NCI-H748 (cell line): ENCODE measurements around the gene ODC1.
A peak's percentile ranks its signal among the peaks of the same experiment; 100 is the strongest.

ENCODE experiments used
- DNase-seq: peaks from one replicate; lab custom pipeline; 2025; ENCODE audit not compliant: unreplicated experiment; lab: John Stamatoyannopoulos, UW

The ODC1 gene

DNA sequence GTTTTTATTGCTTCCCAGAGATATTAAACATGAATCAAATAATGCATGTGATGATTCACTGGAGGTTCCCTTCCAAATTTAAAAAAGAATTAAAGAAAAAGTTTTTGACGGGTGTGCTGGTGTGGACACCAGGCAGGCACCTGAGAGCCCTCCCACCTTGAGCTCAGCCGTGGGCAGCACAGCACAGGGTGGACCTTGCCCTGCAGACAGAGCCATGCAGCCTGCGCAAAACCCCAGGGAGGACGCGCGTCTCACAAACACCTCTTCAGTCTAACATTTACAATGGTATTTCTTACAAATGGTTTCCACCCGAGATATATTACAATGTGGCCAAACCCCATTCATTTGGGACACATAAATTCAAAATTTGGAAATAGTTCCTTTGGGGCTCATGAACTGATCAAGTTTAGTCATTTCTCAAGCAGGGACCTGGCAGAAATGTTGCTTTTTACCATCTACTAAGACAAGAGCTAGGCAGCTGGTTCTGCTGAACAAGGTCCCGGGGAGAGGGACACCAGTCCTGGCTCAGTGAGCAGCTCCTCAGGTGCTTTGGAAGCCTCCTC is 45.4 kb downstream of the ODC1 start:
- no peak for DNase-seq

DNA sequence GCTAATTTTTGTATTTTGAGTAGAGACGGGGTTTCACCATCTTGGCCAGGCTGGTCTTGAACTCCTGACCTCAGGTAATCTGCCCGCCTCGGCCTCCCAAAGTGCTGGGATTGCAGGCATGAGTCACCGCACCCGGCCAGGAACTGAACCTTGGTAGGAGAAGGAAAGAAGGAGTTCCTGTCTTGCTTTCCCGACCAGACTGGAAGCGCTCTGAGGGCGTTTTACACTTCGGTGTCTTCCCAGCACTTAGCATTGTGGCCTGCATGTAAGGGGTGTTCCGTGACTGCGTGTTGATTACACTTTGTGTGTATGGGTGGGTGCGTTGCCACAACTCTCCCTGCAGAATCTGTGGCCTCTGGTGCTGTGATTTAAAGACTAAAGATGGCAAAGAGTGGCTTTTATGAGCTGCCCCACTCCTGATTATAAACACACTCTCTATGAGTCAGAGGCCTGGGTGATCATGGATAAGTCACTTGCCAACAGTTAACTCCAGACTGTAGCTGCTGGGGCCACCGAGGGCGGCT is 46.0 kb downstream of the ODC1 start:
- DNase-seq = no peak

GRCh38 chr2:10400978-10401951 is 46.9 kb downstream of the ODC1 start:
- DNase-seq = peak; percentile 31

DNA sequence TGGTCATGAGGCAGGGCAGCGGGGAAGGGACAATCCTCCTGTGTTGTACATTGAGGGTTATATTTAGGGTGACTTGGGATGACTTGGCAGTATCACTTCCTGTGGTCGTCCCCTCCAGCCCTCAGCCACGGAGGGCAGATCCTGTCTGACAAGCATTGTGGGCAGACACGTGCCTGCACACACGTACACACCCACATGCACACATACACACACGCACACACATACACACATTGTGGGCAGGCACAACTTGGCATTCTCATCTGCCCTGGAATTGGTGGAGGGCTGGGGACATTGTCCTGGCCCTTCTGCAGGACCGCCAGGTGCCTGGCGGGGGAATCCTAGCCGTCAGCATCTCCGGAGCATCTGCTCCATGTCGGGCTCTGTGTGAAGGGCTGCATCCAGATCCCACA is 47.6 kb downstream of the ODC1 start:
- DNase-seq = no peak

DNA sequence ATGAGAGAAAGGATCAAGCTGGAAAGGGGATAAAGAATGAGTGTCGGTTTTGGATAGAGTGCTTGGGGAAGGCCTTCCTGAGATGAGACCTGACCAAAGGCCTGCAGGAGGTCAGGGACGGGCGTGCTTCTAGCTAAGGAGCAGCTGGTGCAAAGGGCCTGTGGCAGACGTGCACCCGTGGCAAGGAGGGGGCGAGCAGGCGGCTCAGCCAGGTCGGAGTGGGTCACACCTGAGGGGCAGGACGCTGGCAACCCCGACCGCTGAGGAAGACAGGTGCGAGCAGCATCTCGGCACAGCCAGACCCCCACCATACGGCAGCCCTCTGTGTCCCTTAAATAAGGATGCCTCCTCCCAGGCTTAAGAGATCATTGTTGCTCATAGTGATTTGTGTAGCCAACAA is 48.1 kb downstream of the ODC1 start:
- no peak for DNase-seq

DNA sequence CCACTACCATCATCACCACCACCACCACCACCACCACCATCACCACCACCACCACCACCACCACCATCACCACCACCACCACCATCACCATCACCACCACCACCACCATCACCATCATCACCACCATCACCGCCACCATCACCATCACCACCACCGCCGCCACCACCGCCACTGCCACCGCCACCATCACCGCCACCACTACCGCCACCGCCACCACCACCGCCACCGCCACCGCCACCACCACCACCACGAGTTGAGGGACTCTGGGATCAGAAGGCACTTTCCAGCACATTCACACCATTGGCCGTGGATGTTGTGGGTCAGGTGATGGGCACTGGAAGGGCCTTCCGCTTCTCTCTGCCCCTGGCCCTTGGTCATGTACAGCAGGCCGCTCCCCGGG is 48.8 kb downstream of the ODC1 start:
- no peak for DNase-seq

DNA sequence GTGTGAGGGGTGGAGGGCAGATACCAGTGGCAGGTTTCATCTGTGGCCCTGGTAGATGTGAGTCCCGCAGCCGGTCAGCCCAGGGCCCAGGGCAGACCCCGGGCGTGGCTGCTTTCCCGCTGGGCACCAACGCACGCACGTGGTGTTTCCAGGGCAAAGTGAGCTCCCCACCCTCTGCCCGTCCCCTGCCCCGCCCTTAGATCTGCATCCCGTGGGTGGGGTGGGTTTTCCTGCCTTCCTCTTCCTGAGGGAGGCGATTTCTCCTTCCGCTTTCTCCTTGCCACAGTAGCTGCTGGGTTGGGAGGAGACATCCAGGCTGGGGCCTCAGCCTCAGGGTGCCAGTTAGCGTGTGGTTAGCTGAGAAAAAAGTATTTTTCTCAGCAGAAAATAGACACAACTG is 49.6 kb downstream of the ODC1 start:
- DNase-seq = peak; percentile 37

- DNase-seq = no peak
These were observed 50.2 kb downstream of the ODC1 start for GRCh38 chr2:10397878-10398277.

- DNase-seq = no peak
These were observed 50.7 kb downstream of the ODC1 start for GRCh38 chr2:10397297-10397875.

GRCh38 chr2:10396464-10396863 is 51.7 kb downstream of the ODC1 start:
- no peak for DNase-seq

DNA sequence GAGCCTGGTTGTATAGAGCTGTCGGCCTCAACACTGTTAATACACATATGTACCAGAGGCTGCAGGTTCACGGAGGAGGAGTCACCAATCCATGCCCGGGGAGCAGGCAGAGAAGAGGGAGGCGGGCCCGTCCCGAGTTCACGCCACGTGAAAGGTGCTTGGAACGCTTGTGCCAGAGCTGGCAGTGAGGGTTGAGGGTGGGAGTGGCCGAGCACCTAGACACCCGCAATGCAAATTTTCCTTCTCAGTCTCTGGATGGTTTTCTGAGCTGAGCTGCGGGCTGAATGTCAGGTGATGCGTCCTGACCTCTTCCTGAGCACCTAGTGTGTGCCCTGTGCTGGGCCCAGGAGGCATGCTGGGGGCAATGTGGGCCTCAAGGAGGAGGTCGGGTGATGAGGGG is 52.2 kb downstream of the ODC1 start:
- no peak for DNase-seq

DNA sequence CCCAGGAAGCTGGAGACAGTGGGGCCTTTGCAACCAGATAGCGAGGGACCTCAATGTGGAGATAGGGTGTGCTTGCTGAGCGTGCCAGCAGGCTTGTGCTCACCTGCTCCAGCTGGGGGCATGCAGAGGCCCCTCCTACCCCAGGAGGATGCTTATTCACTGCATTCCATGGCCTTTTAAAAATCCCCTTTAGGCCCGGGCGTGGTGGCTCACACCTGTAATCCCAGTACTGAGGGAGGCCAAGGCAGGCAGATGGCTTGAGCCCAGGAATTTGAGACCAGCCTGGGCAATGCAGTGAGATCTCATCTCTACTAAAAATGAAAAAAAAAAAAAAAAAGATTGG is 54.5 kb downstream of the ODC1 start:
- no peak for DNase-seq

GRCh38 chr2:10392951-10393639 is 55.0 kb downstream of the ODC1 start:
- DNase-seq = no peak

DNA sequence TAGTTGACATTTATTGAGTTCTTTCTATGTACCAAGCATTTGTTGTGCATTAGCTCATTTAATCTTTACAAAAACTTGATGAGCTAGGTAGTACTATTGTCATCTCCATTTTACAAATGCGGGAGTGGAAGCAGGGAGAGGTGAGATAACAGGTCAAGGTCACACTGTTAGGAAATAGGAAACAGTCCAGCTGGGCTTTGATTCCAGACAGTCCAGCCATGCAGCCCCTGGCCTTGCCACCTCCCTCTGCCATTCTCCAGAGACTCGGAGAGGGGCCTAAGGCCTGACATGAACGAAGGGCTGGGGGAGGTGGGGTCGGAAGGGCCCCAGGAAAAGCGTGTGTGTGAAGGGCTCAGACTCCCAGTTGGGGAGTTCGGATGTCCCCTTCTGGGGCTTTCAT is 55.6 kb downstream of the ODC1 start:
- DNase-seq = no peak

GRCh38 chr2:10392100-10392499 is 56.0 kb downstream of the ODC1 start:
- DNase-seq = no peak

DNA sequence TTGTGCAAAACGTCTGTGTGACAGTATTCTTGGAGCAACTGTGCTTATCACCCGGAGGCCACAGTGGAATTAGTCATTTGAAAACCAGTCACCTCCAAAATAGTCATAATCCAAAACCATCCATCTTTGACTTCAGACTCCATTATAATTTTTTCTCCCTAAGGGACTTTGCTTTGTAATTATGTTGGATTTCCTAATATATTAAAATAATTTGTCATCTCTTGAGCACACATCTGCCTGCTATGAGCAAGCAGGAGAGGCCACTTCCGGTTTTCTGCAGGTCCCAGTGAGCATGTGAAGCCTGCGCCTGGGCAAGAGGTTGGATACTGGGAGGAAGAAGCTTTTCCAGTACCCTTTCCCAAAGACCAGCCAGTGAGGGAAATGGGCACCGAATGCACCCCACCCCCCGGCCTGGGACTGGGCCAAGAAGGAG is 57.7 kb downstream of the ODC1 start:
- DNase-seq = no peak
